Body of pancreas (tissue), 4 donors: ENCODE results near the gene NDUFB4.
"Not testable (repeated sequence)": the region's sequence is repeated elsewhere in the genome, so short reads cannot be mapped to it uniquely, and the experiment has no call there.

Source experiments
- POLR2A ChIP-seq, 3 donors: fragments of 450-650 bp; IDR thresholded peaks; one replicate each; pipeline ENCODE4 v1.6.1; 2016; ENCODE audit warnings: antibody characterized with exemption in 3 of 3, mild to moderate bottlenecking in 2 of 3
- TF ChIP-seq, protein P1 (sequence below), 7 experiments: fragments of 450-650 bp in 4 of 7; fragments of 200-600 bp in 3 of 7; sonication (generic) in 3 of 7; IDR thresholded peaks; one replicate each; pipeline ENCODE4 v1.5.1; 2016 to 2019; ENCODE audit warnings: antibody characterized with exemption in 7 of 7

DNA sequence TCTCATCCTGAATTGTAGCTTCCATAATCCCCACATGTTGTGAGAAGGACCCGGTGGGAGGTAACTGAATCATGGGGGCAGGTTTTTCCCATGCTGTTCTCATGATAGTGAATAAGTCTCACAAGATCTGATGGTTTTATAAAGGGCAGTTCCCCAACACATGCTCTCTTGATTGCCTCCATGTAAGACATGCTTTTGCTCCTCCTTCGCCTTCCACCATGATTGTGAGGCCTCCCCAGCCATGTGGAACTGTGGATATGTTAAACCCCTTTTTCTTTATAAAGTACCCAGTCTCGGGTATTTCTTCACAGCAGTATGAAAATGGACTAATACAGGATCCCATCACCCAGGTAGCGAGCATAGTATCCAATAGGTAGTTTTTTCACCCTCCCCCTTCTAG lies 42.7 kb downstream of the NDUFB4 start:
- TF ChIP-seq, protein P1, sequence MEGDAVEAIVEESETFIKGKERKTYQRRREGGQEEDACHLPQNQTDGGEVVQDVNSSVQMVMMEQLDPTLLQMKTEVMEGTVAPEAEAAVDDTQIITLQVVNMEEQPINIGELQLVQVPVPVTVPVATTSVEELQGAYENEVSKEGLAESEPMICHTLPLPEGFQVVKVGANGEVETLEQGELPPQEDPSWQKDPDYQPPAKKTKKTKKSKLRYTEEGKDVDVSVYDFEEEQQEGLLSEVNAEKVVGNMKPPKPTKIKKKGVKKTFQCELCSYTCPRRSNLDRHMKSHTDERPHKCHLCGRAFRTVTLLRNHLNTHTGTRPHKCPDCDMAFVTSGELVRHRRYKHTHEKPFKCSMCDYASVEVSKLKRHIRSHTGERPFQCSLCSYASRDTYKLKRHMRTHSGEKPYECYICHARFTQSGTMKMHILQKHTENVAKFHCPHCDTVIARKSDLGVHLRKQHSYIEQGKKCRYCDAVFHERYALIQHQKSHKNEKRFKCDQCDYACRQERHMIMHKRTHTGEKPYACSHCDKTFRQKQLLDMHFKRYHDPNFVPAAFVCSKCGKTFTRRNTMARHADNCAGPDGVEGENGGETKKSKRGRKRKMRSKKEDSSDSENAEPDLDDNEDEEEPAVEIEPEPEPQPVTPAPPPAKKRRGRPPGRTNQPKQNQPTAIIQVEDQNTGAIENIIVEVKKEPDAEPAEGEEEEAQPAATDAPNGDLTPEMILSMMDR (IDR thresholded peaks at IDR 0.05), result not testable (repeated sequence)
- TF ChIP-seq POLR2A (IDR thresholded peaks at IDR 0.05), result not testable (repeated sequence)
